NT2/D1 (cell line): ENCODE data around the gene UNC45A.
"Not testable (repeated sequence)": the region's sequence is repeated elsewhere in the genome, so short reads cannot be mapped to it uniquely, and the experiment has no call there.

Experiments
- SUZ12 ChIP-seq: IDR thresholded peaks from 2 replicates; pipeline ENCODE4 v1.6.1; 2011; ENCODE audit not compliant: insufficient read length, insufficient read depth; ENCODE audit errors: extremely low read depth
- YY1 ChIP-seq: IDR thresholded peaks from 2 replicates; pipeline ENCODE4 v1.6.1; 2011; ENCODE audit not compliant: insufficient read length, insufficient read depth
- ZNF274 ChIP-seq: IDR thresholded peaks from 2 replicates; pipeline ENCODE4 v1.6.1; 2011; ENCODE audit warnings: mild to moderate bottlenecking, low read depth, low read length

DNA sequence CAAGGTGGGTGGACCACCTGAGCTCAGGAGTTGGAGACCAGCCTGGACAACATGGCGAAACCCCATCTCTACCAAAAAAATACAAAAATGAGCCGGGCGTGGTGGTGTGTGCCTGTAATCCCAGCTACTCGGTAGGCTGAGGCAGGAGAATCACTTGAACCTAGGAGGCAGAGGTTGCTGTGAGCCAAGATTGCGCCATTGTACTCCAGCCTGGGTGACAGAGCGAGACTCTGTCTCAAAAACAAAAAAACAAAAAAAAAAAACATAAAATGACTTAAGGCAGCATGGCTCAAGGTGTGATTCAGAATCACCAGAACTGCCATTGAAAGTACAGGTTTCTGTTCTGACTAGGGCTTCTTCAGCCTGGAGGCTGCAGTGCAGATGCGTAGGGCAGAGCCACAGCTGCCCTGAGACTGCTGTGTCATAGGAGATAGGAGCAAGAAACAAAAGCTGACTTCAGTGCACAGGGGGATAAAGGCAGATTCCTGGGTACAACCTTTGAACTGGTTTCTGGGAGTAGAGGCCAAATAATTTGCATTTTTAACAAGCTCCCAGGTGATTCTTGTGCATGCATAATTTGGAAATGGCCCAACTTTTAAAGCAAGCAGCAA lies 12.3 kb upstream of the UNC45A start:
- not testable (repeated sequence) for TF ChIP-seq YY1, ZNF274, SUZ12
